ENCODE results near the gene ME2.
"Not testable (repeated sequence)": the region's sequence is repeated elsewhere in the genome, so short reads cannot be mapped to it uniquely, and the experiment has no call there.

The ME2 gene

GRCh38 chr18:50928551-50928950 is 49.6 kb downstream of the ME2 start:
- no peak for DNase-seq

DNA sequence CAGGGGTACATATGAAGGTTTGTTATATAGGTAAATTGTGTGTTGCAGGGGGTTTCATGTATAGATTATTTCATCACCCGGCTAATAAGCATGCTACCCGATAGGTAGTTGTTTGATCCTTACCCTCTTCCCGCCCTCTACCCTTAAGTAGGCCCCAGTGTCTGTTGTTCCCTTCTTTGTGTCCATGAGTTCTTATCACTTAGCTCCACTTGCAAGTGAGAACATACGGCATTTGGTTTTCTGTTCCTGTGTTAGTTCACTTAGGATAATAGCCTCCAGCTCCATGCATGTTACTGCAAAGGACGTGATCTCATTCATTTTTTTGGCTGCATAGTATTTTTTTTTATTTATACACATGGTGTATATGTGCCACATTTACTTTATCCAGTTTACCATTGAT is 54.8 kb downstream of the ME2 start:
- no peak for DNase-seq

DNA sequence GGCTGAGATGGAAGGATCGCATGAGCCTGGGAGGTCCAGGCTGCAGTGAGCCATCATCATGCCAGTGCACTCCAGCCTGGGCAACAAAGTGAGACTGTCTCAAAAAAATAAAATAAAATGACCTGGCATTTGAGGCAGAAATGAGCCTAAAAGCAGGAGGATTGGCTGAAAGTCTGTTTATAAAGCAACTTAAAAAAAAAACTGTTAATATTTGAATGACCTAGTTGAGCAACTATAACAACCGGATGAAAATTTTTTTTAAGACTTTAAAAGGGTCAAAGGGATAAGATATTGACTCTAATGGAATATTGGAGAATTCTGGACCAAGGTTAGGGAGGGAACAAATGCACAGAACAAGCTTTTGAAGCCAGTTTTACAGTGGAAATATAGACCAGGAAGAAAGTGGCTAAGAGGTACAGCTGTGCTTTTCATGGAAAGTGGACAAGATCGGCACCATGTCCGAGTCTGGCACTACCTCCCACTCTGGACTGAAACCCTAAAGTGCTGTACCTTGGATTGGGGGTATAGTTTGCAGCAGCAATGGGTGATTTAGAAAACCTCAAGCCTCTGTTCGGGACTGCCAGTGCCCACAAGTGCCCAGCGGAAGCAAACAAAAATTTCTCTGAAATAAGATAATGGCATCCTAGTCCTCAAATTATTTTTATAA is 55.8 kb downstream of the ME2 start:
- no peak for DNase-seq

- no peak for DNase-seq
Measured at GRCh38 chr18:50935493-50936191, 56.7 kb downstream of the ME2 start.

DNA sequence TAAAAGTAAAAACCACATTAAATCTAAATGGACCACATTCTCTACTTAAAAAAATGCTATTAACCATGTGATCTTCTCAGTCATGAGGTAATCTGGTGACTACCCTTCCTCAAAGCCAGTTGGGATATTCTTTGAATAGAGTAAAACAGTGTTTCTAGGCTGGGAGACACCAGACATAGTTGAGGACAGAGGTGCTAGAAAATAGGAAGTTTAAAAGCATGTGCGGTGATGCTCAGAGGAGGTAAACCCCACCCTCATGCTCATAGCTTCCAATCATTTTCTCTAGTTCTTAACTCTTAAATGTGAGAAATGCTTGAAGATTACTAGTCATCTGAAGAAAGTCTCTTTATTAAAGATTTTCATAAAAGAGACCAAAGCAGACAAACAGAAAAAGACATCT is 58.3 kb downstream of the ME2 start:
- no peak for DNase-seq

- DNase-seq, result no peak
Measured at GRCh38 chr18:50938912-50939311, 60.0 kb downstream of the ME2 start.

DNA sequence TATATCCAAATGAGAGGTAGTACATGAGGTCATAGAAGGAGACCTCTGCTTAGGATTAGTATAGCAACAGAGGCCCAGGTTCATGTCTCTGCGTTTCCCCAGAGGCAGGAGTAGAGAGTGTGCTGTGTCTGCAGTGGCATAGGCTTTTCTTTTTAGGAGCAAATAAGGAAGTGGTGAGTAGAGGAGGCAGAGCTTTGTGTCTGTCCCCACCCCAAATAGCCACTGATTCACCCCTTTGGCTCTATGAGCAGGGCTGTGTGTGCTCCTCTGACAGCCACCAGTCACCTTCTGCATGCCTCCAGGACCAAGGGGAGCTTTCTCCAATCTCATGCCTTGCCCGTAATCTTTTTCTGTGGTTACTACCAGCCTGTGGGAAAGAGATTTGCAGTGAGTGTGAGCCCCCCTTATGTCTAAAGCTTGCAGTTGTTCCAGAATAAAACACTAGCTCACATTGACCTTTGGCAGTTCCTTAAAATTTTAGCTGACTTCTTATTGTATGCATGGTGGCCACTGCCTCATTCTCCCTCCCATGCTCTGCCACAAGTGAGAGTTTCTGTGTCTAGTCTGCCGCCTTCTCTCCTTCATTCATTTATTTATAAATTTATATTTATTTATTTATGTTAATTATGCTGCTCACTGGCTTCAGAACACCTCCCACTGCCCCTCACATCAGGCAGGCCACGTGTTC is 65.5 kb downstream of the ME2 start:
- DNase-seq, result no peak

DNA sequence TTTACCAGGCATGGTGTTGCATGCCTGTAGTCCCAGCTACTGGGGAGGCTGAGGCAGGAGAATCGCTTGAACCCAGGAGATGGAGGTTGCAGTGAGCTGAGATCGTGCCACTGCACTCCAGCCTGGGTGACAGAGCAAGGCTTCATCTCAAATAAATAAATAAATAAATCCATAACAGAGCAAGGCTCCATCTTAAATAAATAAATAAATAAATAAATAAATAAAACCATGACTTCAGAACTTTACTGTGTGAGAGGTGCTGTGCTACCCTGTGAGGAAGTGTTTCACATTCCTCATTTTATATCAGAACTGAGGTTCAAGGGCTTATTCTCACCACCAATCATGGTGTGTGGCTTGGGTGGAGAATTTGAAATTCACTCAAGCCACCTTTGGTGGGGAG is 67.0 kb downstream of the ME2 start:
- not testable (repeated sequence) for DNase-seq

- no peak for DNase-seq
Measured at GRCh38 chr18:50947899-50948298, 69.0 kb downstream of the ME2 start.

GRCh38 chr18:50949185-50949584 is 70.3 kb downstream of the ME2 start:
- DNase-seq, result no peak

DNA sequence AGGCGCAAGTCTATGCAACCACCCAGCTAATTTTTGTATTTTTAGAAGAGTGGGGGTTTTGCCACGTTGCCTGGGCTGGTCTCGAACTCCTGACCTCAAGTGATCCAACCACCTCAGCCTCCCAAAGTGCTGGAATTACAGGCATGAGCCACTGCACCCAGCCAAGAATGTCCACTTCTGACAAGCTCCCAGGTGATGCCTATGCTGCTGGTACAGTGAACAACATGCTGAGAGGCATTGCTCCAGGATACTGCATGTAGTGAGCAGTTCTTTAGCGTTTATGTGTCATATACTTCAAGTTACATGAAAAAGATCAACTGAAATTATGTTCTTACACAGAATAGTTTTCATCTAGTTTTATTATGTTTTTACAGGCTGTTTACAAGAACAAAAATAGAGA is 71.7 kb downstream of the ME2 start:
- no peak for DNase-seq

- DNase-seq, result no peak
Measured at GRCh38 chr18:50953822-50954221, 74.9 kb downstream of the ME2 start.

DNA sequence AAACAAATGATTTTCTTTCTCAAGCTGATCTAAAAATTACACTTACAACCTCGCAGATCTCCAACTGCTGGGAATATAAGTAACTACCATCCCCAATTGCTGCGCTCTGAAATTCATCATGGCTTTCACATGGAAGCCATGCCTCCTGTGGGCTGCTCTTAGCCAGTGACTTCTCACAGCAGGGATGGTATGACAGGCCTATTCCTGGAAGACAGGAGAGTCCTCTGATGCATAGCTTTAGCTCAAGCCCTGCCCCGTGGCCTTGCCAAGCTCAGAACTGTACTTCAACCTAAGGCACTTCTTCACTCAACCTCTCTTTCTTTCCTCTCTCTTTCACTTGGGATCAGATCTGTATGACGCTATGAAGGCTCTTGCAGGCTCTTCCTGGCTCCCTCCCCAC is 76.3 kb downstream of the ME2 start:
- no peak for DNase-seq

- no peak for DNase-seq
Measured at GRCh38 chr18:50956116-50956515, 77.2 kb downstream of the ME2 start.

GRCh38 chr18:50961974-50962373 is 83.1 kb downstream of the ME2 start:
- no peak for DNase-seq

DNA sequence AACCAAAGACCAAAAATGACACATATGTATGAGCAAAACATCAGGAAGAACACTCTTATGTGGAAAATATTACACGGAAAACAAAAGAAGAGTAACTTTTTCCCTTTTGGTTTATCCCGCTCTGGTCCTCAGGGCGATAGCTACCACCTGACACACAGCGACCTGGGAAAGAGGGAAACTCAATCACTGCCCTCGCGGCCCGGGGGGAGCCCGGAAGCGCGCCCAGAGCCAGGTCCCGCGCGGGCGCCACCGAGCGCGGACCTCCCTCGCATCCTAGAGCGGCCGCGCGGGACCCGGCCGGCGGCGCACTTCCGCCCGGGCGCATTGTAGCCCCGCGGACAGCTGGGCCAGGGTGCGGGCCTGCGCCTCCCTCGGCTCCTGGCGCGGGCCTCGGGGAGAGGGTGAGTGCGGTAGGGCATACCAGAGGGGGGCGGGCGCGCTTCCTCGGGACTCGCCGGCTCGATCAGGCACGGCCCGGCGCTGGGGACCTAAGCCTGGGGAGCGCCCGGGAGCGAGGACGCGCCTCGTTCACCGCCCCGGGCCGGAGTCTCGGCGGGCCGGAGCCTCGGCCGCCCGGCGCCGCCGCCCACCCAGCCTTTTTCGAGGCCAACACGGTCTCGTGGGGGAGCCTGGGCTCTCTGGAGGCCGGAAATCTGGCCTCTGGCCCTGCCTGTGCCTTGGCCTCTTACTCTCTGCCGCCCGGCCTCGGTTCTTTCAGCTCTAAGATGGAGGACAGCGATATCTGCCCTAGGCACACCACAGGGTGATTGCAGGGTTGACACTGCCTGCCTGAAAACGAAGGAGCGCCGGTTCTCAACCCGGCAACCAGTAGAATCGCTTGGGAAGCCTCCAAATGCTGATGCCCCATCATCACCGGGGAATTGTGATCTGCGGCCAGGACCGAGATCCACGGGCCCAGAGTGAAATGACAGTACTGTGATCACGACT is 89.1 kb downstream of the ME2 start, which contains the start of gene ELAC1:
Gene ELAC1 (plus strand): TSS at position 327 of the 948 bp plus-strand sequence. CDS start 6,365 bp downstream, outside the sequence.
- DNase-seq, result no peak

DNA sequence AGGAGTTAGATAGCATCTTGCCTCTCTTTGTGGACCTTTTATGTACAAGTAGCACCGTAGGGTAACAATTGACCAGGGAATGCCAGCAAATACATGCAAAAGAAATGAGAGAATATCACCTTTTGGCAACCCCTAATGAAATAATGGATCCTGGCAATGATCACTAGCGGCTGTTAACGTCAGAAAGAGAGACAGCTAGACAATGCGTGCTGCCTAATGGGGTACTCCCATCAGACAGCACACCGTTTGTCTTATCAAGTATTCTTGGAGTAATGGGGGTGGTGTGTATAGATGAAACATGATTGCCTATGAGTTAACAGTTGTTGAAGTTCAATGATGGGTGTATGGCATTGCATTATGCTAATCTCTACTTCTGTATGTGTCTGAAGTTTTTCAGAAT is 90.5 kb downstream of the ME2 start:
- DNase-seq, result no peak

GRCh38 chr18:50970006-50970405 is 91.1 kb downstream of the ME2 start:
- no peak for DNase-seq

GRCh38 chr18:50972404-50972803 is 93.5 kb downstream of the ME2 start:
- DNase-seq, result not testable (repeated sequence)

DNA sequence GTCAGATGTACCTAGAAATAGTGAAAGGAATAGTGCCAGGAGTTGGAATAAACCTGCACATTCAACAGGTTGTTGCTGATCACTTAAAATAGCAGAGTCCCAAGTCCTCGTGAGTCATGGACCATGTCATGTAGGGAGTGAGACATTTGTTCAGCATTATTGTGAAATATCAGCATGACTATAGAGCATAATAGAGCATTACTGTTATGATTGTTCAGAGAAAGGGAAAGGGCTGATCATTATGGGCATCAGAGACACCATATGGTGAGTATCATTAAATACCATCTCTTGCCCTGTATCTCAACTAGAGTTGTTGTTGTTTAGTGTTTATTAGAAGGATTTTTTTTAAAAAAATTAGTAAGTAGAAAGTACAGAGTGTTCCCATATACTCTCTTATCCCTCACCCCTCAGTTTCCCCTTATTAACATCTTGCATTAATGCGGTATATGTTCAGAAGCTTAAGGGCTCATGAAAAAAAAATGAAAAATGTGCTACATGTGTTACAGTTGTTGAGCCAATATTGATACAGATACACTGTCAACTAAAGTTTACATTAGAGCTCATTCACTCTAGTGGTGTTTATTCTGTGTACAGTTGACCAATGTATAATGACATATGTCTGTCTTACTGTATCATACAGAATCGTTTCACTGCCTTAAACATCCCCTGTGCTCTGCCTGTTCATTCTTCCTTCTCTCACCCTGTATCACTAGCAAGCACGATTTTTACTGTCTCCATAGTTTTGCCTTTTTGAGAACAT is 94.6 kb downstream of the ME2 start:
- DNase-seq, result no peak

- no peak for DNase-seq
Measured at GRCh38 chr18:50977037-50977760, 98.3 kb downstream of the ME2 start.
